Peyer's patch (tissue), 4 donors: Measurements from ENCODE around the gene NOS3.

Experiments
- CTCF ChIP-seq, 6 experiments: fragments of 450-650 bp in 4 of 6; fragments of 200-600 bp in 2 of 6; sonication (generic) in 1 of 6; IDR thresholded peaks; one replicate each; pipeline ENCODE4 v1.5.1; 2017 to 2019; ENCODE audit warnings: antibody characterized with exemption in 6 of 6, mild to moderate bottlenecking in 3 of 6, moderate library complexity in 1 of 6
- POLR2A ChIP-seq, 2 donors: fragments of 450-650 bp; IDR thresholded peaks; one replicate each; pipeline ENCODE4 v1.5.1; 2017; ENCODE audit warnings: antibody characterized with exemption in 2 of 2, mild to moderate bottlenecking in 2 of 2, moderate library complexity in 2 of 2

- TF ChIP-seq CTCF (IDR thresholded peaks at IDR 0.05) (no peak), POLR2A (IDR thresholded peaks at IDR 0.05) (no peak)
These were observed 40.2 kb downstream of the NOS3 start for GRCh38 chr7:151031011-151031410.
